Hepatocyte (in vitro differentiated cells): ENCODE measurements around the gene PHF21B.

Experiments
- CTCF ChIP-seq: fragments of 200-600 bp; sonication (generic); IDR thresholded peaks from 2 replicates; pipeline ENCODE4 v1.5.1; 2016; ENCODE audit warnings: antibody characterized with exemption, mild to moderate bottlenecking; ENCODE audit not compliant: poor library complexity
- EZH2 ChIP-seq: fragments of 200-600 bp; sonication (generic); IDR thresholded peaks from 2 replicates; pipeline ENCODE4 v1.6.1; 2016; ENCODE audit warnings: antibody characterized with exemption, mild to moderate bottlenecking, borderline replicate concordance
- EZH2phosphoT487 ChIP-seq: fragments of 200-600 bp; sonication (generic); IDR thresholded peaks from one replicate; pipeline ENCODE4 v1.6.1; 2018; ENCODE audit warnings: antibody characterized with exemption, mild to moderate bottlenecking, low read depth, moderate library complexity; ENCODE audit not compliant: unreplicated experiment, severe bottlenecking

GRCh38 chr22:45039133-45039532, 29.3 kb upstream of the PHF21B start:
- TF ChIP-seq EZH2 = no peak
- no peak for TF ChIP-seq CTCF
- no peak for TF ChIP-seq EZH2phosphoT487
